COR-L47 (cell line): ENCODE results near the gene WDR27.
"Not testable (repeated sequence)": the region's sequence is repeated elsewhere in the genome, so short reads cannot be mapped to it uniquely, and the experiment has no call there.

Source experiments
- DNase-seq: peaks from one replicate; lab custom pipeline; 2025; lab: John Stamatoyannopoulos, UW

The WDR27 gene

DNA sequence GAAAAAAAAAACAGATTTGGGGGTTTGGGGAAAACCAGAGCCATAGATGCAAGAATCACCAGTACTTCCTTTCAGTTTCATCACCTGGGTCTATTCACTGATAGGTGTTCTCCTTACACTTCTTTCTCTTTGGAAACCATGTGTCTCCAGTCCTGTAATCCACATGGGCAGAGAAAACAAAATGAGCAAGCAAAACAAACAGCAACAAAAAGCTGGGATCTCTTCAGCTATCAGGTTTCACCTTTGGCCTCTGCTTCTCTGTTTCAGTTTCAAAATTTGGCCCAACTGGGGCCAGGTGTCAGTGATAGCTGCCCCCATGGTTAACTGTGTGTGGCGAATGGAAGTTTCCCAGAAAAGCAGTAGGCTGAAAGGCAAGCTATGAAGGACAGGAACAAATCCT is 228.2 kb downstream of the WDR27 start:
- no peak for DNase-seq

DNA sequence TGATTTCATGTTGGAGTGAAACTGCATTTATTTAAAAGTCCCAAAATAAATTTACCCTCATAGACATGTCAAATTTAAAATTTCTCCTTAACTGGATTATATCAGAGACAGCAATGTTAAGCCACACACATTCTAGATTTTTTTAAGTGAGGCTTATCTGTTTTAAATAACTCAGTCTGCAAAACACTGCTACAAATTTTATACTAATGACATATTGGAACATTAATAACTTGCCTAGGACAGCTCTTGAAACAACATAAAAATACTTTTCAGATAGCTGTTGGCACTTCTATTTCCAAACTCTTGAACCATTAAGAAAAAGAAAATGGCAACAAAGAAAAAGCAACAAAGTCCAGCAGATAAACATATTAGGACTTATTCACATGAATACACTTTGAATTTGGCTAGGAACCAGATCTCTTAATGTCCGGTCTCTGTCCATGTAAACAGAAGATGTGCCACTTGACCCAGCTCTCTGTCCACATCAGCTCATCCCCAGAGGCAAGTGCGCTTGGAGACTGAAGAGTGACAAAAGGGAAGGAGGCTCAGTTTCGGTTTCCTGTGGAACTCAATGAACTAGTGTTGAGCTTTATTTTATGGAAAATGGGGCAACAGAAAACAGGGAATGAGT is 228.9 kb downstream of the WDR27 start:
- no peak for DNase-seq

DNA sequence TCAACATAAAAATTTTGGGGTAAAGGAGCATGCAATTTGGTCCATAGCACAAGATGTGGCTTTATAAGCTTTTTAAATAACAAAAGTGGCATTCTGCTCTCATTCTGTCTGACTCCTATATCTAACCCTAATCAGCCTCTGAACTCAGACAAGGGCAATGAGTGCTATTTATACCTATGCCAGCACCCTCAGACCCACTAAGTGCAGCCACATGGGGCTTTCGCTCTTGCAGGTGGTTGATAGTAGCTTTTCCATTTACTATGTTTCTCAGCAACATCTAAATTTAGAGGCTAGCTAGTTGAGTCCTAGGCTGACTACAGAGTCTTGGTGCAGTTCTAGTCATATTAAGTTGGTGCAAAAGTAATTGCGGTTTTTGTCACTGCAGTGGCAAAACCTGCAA is 231.0 kb downstream of the WDR27 start:
- no peak for DNase-seq

DNA sequence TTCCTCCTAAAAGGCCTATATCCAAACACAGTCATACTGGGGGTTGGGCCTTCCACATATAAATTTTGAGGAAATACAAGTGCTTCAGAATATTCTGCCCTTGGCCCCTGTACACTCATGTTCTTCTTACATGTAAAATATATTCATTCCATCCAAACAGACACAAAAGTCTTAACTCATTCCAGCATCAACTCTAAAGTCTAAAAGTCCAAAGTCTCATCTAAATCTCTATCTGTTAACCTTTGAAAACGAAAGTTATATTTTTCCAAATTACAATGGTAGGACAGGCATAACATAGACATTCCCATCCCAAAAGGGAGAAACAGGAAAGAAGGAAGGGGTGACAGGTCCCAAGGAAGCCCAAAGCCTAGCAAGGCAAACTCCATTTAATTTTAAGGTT is 232.8 kb downstream of the WDR27 start:
- DNase-seq: no peak

DNA sequence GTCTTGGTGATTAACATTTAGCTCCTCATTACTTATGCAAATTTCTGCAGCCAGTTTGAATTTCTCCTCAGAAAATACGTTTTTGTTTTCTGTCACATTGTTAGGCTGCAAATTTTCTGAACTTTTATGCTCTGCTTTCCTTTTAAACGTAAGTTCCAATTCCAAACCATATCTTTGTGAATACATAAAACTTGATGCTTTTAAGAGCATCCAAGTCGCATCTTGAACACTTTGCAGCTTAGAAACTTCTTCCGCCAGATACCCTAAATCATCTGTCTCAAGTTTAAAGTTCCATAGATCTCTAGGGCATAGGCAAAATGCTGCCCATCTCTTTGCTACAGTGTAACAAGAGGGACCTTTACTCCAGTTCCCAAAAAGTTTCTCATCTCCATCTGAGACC is 234.1 kb downstream of the WDR27 start:
- DNase-seq: not testable (repeated sequence)

DNA sequence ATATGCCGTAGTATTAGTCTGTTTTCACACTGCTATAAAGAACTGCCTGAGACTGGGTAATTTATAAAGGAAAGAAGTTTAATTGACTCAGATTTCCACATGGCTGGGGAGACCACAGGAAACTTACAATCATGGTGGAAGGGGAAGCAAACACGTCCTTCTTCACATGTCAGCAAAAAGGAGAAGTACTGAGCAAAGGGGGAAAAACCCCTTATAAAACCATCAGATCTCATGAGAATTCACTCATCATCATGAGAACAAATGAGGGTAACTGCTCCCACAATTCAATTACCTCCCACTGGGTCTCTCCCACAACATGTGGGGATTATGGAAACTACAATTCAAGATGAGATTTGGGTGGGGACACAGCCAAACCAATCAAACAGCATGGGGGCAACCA is 235.6 kb downstream of the WDR27 start:
- DNase-seq: not testable (repeated sequence)

DNA sequence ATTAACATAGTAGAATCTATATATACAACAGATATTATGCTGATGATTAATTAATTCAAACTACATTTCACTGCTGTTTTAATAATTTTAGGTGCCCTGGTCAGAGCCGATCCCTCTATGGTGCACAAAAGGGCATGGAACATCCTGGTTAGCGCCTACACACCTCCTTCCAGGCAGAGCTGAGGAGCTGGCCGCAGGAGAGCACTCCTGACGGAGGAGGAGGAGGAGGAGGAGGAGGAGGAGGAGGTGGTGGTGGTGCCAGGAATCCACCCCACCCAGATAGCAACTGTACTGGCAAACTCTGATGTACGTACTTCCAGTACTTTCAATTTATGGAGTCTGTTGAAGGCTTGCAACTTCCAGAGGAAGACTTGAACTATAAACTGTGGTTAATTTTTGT is 244.1 kb downstream of the WDR27 start:
- no peak for DNase-seq

DNA sequence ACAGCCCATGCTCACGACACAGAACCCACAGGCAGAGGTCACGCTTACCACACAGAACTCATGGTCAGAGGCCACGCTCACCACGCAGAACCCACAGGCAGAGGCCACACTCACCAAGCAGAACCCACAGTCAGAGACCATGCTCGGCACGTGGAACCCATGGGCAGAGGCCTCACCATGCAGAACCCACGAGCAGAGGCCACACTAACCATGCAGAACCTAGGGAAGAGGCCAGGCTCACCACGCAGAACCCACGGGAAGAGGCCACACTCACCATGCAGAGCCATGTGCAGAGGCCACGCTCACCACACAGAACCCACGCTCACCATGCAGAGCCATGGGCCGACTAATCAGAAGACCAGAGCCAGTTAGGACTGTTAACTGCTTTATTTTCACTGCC is 245.0 kb downstream of the WDR27 start:
- no peak for DNase-seq

DNA sequence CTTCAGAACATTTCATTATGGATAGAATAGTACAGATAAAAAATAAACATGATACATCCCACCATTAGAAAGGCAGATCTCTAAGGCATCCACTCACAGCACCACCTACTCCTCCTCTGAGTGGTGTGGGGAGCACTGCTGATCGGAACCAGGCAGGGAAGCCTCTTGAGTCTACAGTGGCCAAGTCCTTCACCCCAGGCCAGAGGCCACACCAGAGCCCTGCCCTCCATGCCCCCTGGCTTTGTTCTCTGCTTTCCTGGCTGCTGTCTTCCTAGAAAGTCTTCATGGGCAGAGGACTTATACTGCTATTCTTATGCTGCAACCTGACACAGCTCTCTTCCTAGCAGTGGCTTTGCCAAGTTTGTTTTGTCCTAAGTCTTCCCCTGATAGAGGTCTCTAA is 246.4 kb downstream of the WDR27 start:
- no peak for DNase-seq

DNA sequence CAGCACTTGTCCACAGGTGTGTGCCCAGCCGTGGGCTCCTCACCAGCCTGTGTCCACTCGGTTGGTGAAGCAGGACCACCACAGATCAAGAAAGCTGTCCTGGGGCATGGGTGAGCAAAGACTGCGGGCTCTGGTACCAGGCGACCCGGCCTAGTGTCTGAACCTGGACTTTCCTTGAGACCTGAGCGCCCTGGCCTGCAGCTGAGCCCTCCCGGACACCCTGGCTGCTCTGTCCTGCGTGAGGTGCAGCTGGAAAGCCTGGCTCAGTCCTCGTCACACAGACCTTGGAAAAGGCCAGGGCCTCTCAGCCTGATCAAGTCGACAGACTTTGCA is 247.0 kb downstream of the WDR27 start:
- DNase-seq: no peak

DNA sequence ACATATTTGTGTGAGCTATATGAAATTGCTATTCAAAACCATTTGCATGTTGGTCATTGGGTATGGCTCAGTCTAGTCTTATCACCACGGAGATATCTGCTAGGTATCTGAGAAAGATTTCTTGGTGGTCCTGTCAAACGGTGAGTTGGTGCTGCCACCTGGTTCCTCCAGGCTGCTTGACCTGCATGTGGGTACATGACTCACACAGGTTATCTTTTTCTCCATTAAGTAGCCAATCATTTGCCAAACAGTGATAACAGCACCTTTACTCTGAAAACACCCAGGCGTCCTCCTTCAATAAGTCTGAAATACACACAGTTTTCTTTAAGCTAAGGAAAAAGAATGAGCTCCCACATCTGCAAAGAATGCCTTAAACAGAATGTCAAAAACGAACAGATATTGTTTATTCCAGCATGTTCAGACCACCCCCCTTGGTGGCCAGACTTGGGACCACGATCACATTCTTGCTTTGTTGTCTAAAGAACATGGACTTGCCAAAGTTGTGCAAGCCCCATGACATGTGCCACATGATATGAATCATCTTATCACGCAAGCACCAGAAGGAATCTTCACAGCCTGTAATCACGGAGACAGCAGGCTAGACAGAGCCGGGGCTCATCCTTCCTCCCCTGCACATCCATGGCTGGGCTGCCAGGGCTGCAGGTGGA is 247.5 kb downstream of the WDR27 start:
- no peak for DNase-seq

DNA sequence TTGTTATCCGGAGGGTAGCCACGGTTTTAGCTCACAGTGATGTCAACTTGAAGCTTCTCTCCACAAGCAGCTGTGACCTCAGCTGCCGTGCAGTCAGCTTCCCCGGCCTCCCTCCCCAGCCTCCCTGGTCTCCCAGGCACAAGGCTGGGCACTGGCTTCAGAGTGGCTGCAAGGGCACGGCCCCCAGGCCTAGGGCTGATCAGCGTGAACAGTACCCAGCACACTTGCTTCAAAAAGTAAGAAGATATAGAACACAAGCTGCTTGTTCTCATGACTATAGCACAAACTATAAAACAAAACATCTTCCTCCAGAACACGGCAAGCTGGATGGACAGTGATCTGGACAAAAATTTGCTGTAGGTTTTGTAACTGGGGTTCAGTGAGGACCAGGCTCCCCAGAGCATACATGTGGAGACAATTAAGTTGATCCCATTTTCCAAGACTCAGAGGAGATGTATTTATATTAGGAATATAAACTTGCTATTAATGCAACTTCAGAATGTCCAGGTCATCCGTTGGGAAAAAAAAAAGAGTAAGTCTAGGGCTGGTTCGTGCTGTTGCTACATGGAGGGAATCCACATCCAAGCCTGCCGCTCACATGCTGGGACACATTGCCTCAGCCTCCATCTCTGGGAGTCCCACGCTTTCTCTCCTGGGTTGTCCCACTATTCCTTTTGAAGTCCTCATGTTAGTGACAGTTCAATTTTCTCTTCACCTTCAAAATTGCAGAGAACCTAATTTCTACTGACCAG is 248.8 kb downstream of the WDR27 start:
- no peak for DNase-seq

DNA sequence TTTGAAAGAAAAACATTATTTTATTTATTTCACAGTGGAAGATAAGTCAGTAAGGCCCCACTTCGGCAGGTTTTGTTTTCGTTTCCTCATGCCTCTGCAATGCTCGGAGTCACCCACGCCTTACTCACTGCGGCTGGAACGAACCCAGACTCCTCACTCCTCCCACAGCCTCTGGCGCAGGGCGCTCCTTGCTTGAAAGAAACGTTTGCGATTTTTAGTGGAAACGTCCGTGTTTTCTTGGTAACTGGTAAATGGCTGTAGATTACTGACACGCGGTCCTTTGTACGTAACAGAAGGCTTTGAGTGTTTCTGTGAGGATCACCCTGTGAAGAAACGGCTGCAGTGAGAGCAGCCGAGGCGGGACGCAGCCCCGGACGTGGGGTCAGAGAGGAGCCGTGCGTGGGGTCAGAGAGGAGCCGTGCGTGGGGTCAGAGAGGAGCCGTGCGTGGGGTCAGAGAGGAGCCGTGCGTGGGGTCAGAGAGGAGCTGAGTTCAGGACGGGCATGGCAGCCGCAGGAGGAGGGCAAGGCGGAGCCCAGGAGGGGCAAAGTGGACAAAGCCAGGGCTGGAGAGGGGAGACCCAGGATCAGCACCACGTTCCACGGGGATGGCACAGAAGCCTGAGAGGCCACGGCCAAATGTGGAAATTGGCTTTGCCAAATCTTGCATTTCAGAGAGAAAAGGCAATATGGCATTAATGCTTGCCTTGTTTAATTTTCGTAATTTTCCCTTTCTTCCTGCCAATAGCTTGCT is 249.5 kb downstream of the WDR27 start:
- DNase-seq: no peak

DNA sequence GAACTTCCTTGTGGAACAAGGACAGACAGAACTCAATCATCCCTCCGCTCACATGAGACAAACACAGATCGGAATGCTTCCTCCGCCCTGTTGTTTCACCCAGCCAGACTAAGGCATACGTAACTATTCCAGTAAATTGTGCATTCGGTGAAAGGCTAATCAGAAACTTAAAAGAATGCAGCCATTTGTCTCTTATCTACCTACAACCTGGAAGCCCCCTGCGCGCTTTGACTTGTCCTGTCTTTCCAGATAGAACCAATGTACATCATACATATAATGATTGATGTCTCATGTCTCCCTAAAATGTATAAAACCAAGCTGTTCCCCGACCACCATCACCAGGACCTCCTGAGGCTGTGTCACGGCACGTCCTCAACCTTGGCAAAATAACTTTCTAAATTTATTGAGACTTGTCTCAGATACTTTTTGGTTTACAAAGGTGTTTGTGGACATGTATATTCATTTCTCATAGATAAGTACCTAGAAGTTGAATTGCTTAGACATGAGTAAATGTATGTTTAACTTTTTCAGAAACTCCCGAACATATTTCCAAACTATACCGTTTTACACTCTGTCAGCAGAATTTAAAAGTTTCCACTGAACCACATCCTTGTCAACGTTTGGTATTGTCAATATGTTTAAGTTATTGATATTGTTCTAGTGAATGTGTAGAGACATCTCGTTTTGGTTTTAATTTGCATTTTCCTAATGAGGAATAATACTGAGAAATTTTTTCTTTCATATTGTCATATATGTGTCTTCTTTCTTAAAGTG is 250.6 kb downstream of the WDR27 start:
- DNase-seq: no peak

DNA sequence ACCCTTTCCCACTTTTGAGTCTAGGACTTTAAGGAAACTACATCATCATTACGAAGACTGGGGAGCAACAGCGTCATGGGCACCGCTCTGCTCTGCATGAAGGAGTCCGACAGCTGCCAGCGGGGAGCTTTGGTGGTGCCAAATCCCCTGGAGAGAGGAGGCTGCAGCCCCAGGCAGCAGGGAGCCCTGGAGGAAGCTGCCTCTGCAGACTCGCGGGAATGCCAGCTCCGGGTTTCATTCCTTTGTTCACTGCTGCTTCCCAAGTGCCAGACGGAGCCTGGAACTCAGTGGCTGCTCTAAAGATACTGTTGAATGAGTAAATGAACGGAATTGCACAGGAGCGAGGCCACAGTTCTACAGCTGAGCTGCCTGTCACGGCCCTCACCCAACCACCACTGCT is 251.7 kb downstream of the WDR27 start:
- DNase-seq: peak; percentile 75

DNA sequence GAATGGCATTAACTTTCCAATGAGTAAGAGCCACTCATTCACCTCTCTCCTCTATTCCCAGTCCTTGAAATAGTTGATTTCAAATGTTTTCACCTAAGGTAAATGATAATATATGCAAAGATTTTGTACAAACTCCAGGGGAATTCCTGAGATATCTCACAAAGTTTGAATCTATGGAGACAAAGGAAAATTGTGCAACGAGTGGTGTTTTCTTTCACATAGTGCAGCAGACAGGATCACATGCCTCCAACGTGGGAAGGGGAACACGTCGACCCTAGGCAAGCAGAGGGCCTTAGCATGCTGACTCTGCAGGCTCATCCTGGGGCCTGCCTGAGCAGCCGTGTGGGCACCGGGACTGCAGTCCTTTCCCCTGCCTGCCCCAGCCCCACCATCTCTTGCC is 252.6 kb downstream of the WDR27 start:
- no peak for DNase-seq

DNA sequence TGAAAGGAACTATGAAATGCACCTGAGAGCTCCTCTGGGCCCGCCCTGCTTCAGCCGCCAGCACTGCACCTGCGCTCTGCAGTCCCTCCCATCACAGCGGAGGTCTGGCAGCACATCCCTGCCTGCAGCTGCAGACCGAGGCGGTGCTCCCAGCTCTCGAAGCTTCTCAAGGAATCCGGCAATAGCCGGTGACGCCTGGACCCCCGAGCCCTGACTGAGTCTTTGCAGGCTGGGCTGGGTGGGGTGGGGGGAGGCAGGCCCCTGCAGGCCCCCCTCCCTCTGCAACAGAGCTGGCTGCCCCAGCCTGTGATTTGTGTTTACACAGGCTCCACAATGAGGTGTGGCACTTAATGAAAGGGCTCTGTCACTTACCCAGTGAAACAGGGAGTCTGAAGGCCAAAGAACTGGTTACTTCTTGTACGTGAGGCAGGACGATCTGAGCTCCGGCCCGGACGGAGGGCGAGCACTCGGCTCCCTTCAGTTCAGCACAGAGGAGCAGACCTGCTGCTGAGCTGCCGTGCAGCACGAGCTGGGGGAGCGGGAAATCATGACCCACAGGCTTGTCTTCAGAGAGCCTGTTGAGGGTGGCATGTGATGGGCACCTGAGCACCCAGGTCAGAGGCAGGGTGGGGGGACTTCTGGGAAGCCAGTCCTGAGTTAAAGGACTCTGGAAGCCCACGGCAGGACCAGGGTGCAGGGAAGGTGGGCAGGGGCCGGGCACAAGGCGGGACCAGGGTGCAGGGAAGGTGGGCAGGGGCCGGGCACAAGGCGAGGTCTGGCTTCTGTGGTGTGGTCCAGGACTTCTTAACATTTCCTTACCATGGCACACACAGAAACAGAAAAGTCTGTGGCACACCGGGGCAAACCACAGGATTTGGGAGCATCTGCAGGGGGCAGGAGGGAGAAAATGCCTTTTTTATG is 255.9 kb downstream of the WDR27 start:
- peak; percentile 80 for DNase-seq

DNA sequence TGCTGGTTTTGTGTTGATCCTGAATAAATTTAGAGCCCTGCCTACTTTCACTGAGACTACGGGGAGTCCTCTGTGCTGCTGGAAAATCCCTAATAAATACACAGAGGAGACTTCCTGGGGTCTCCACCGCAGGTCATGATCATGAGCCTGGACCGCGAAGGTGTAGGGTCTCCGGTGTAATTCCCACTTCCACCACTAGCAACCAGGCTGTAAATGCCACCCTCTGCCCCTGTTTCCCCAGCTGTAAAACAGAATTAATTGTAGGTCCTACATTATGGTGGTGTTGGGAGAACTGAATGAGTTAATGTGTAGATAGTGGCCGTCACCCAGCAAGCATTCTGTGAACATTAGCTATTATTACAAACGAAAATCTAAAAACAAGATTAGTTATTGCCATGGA is 256.6 kb downstream of the WDR27 start:
- DNase-seq: no peak

DNA sequence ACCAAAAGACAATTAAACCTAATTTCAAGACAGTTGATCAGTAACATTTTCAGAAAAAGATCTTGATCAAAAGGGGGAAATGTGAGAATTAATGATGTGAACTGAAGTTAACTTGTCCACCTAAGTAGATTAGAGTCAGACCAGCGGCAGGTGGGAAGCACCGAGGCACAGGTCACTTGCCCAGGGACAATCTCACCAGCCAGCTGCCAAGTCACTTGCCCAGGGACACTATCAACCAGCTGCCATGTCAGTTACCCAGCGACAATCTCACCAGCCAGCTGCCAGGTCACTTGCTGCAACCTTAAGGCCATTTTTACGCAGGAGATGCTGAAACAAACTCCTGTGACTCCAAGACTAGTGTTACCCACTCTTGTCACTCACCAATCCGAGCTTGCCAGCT is 260.5 kb downstream of the WDR27 start:
- DNase-seq: no peak

DNA sequence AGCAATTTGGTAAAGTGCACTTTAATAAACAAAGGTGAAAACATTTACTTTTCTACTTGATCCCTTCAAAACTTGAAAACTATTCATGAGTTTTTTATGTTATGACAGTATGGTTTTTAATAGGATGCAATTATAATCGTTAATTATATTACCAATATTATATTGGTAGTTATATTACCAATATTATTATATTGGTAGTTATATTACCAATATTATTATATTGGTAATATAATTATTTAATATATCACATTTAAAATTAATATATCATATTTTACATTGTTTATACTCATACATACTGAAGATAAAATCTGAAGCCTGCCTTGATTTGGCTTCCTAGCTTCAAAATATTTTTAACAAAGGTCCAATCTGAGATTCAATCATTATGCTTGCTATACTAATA is 262.1 kb downstream of the WDR27 start:
- no peak for DNase-seq

DNA sequence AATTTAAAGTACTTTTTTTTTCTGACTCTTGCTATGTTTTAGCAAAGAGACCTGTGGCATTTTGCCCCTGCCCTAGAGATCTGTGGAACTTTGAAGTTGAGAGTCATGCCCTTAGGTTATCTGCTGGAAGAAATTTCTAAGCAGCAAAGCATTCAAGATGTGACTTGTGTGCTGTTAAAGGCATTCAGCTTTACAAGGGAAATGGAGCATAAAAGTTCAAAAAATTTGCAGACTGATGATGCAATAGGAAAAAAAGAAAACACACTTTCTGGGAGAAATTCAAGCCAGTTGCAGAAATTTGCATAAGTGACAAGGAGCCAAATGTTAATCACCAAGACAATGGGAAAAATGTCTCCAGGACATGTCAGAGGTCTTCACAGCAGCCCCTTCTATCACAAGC is 267.3 kb downstream of the WDR27 start:
- not testable (repeated sequence) for DNase-seq
